Spleen (tissue), 11 donors: ENCODE measurements around the gene SLC25A15. TPM values are rescaled to one million over a fixed set of nuclear protein-coding genes. Genes with fewer than 3 reads are reported as not detected.
"Not testable (repeated sequence)": the region's sequence is repeated elsewhere in the genome, so short reads cannot be mapped to it uniquely, and the experiment has no call there.

ENCODE experiments used
- DNase-seq: peaks from one replicate; pipeline ENCODE4 v3.0.0-alpha.2; 2020
- H3K27ac ChIP-seq, 8 donors: fragments of 200-600 bp; sonication (generic) in 7 of 8; 1 replicate in 4 of 8; 2 replicates in 4 of 8; pipeline versions ENCODE4 v1.5.0 to v1.8.0; 2016 to 2021; ENCODE audit warnings: inconsistent platforms in 4 of 8, mild to moderate bottlenecking in 4 of 8, moderate library complexity in 1 of 8
- H3K27me3 ChIP-seq, 7 donors: fragments of 200-600 bp; sonication (generic) in 6 of 7; replicated peaks in 1 of 7; 1 replicate in 4 of 7; 2 replicates in 3 of 7; pipeline versions ENCODE4 v1.5.0 to v1.8.0; 2016 to 2021; ENCODE audit warnings: inconsistent platforms in 3 of 7, mild to moderate bottlenecking in 1 of 7
- H3K36me3 ChIP-seq, 6 donors: fragments of 200-600 bp; sonication (generic) in 5 of 6; 1 replicate in 4 of 6; 2 replicates in 2 of 6; pipeline versions ENCODE4 v1.5.0 to v1.8.0; 2016 to 2021; ENCODE audit warnings: inconsistent platforms in 2 of 6
- H3K4me1 ChIP-seq, 6 donors: fragments of 200-600 bp; sonication (generic) in 5 of 6; 1 replicate in 3 of 6; 2 replicates in 3 of 6; pipeline versions ENCODE4 v1.5.0 to v1.8.0; 2016 to 2021; ENCODE audit warnings: inconsistent platforms in 3 of 6
- H3K4me3 ChIP-seq, 8 donors: fragments of 200-600 bp; sonication (generic) in 7 of 8; 1 replicate in 4 of 8; 2 replicates in 4 of 8; pipeline versions ENCODE4 v1.5.0 to v1.8.0; 2016 to 2021; ENCODE audit warnings: inconsistent platforms in 4 of 8, mild to moderate bottlenecking in 4 of 8, moderate library complexity in 2 of 8
- H3K9me3 ChIP-seq, 8 donors: fragments of 200-600 bp; sonication (generic) in 7 of 8; 1 replicate in 4 of 8; 2 replicates in 4 of 8; pipeline versions ENCODE4 v1.5.0 to v1.8.0; 2016 to 2021; ENCODE audit warnings: inconsistent platforms in 4 of 8
- POLR2A ChIP-seq, 3 donors: fragments of 450-650 bp; IDR thresholded peaks; one replicate each; pipeline ENCODE4 v1.5.1; 2017; ENCODE audit warnings: antibody characterized with exemption in 3 of 3, mild to moderate bottlenecking in 1 of 3
- POLR2AphosphoS5 ChIP-seq, 3 donors: sonication (generic); formaldehyde crosslinking; IDR thresholded peaks; one replicate each; pipeline ENCODE4 v1.5.1; 2017; ENCODE audit warnings: antibody characterized with exemption in 3 of 3
- WGBS, 5 donors: extraction: QIAGEN DNeasy Blood & Tissue Kit in 3 of 5; methylation state at CpG; one replicate each; pipeline versions ENCODE4 v1.1.5 to v1.1.7; 2013 to 2018; 5-methylcytosine and 5-hydroxymethylcytosine counted together
- intact Hi-C: fragments of 100-400 bp; cut with DNase I; formaldehyde crosslinking; loops from one replicate; pipeline ENCODE4 v1.15.0; 2023; ENCODE audit warnings: low total_unique reads
- polyA plus RNA-seq, 3 donors: library from polyadenylated mRNA; stranded (reverse); fragments of 200-250 nt; gene quantifications; one replicate each; pipeline ENCODE4 v1.2.1, GENCODE V29; 2013
- total RNA-seq, 7 donors: library from RNA; depleted of rRNA in 3 of 7; stranded (reverse); fragments of >200 nt in 3 of 7; fragmentation: NEBNext Ultra II Directional in 4 of 7; extraction: Animal tissue kit (Norgen Biotek cat#: 25700) in 4 of 7; gene quantifications; one replicate each; pipeline versions ENCODE4 v1.1.0 to v1.2.1, GENCODE V29; 2016 to 2021
- TF ChIP-seq, protein P1 (sequence below), 11 experiments: fragments of 200-600 bp in 7 of 11; fragments of 450-650 bp in 4 of 11; sonication (generic) in 4 of 11; IDR thresholded peaks in 8 of 11; conservative IDR thresholded peaks in 3 of 11; 1 replicate in 7 of 11; 2 replicates in 4 of 11; pipeline versions ENCODE4 v1.4.0 to v1.8.0; 2016 to 2021; ENCODE audit warnings: antibody characterized with exemption in 11 of 11, inconsistent platforms in 4 of 11, mild to moderate bottlenecking in 1 of 11
- donor health status: healthy with polysubstance abuse.
- donor health status: DM: no; HTN: no; CAD: no; lungs with moderate emphysema.
- donor health status: DM: no; HTN: no; CAD: no.
- donor health status: Bipolar disorder and iron deficiency.
- donor health status: healthy.
- donor health status: DM: no; HTN: no; CAD: no.
- donor health status: DM: yes; HTN: yes; CAD: no.

Gene SLC25A15
- total and polyA plus RNA-seq, 10 donors: 0.96 to 6.2 (median 4.2) TPM

GRCh38 chr13:40780822-40781401 lies 8.5 kb upstream of the SLC25A15 start:
- H3K4me1 ChIP-seq: peaks cover 4 to 29% (median 19%) of the 10 kb centered on the region in 6 donors
- TF ChIP-seq, protein P1, sequence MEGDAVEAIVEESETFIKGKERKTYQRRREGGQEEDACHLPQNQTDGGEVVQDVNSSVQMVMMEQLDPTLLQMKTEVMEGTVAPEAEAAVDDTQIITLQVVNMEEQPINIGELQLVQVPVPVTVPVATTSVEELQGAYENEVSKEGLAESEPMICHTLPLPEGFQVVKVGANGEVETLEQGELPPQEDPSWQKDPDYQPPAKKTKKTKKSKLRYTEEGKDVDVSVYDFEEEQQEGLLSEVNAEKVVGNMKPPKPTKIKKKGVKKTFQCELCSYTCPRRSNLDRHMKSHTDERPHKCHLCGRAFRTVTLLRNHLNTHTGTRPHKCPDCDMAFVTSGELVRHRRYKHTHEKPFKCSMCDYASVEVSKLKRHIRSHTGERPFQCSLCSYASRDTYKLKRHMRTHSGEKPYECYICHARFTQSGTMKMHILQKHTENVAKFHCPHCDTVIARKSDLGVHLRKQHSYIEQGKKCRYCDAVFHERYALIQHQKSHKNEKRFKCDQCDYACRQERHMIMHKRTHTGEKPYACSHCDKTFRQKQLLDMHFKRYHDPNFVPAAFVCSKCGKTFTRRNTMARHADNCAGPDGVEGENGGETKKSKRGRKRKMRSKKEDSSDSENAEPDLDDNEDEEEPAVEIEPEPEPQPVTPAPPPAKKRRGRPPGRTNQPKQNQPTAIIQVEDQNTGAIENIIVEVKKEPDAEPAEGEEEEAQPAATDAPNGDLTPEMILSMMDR (IDR thresholded peaks at IDR 0.05 in 8 of 11, conservative IDR thresholded peaks at IDR 0.05 in 3 of 11): no peak
- TF ChIP-seq POLR2A (IDR thresholded peaks at IDR 0.05) (no peak), POLR2AphosphoS5 (IDR thresholded peaks at IDR 0.05) (no peak)
- H3K27me3 ChIP-seq: no peaks in the 10 kb centered on the region
- no peaks in the 10 kb centered on the region for H3K9me3 ChIP-seq
- no peaks in the 10 kb centered on the region for H3K36me3 ChIP-seq
- no peak for DNase-seq
- intact Hi-C loops: no loop called here
- H3K4me3 ChIP-seq: no peak overlapping the region
- H3K27ac ChIP-seq: no peak overlapping the region
- 73 to 84% (median 82%) methylated on average over 13 to 14 of the region's 14 CpGs for WGBS, 5 donors

DNA sequence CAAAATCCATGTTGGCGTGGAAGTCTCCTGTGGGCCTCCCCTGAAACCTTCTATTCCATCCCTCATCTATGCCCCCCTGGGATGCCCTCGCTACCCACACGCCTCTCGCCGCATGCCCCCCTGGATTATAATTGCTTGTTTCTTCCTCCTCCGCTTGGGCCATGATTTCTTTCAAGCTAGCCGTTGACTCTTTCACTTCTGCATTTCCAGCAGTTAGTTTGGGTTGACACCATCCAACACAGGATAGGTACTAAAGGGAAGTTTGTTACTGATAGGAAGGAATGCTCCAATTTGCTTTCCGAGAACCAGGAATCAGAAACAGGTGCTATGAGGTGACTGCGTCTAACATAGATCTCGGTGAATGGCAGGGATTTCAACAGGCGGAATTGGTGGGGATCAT lies 7.7 kb upstream of the SLC25A15 start:
- no peaks in the 10 kb centered on the region for H3K27me3 ChIP-seq
- H3K4me1 ChIP-seq: peaks cover 0 to 21% (median 14%) of the 10 kb centered on the region in 6 donors
- intact Hi-C loops: no loop called here
- DNase-seq: no peak
- no peaks in the 10 kb centered on the region for H3K9me3 ChIP-seq
- H3K27ac ChIP-seq: no peak overlapping the region
- WGBS, 5 donors: 61 to 71% (median 64%) methylated on average over 11 of the region's 11 CpGs
- H3K36me3 ChIP-seq: no peaks in the 10 kb centered on the region
- H3K4me3 ChIP-seq: no peak overlapping the region
- no peak for TF ChIP-seq POLR2A (IDR thresholded peaks at IDR 0.05)
- TF ChIP-seq POLR2AphosphoS5 (IDR thresholded peaks at IDR 0.05): no peak
- TF ChIP-seq, protein P1 (IDR thresholded peaks at IDR 0.05 in 8 of 11, conservative IDR thresholded peaks at IDR 0.05 in 3 of 11): no peak

DNA sequence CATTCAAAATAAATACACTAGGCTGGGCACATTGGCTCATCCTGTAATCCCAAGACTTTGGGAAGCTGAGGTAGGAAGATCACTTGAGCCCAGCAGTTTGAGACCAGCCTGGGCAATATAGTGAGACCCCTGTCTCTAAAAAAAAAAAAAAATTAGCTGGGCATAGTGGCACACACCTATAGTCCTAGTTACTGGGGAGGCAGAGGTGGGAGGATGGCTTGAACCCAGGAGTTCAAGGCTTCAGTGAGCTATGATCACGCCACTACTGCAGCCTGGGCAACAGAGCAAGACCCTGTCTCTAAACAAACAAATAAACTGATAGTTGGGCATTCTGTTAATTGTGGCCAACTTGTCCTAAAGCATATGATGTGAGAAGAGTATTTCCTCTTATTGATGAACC lies 6.4 kb upstream of the SLC25A15 start:
- WGBS, 5 donors: 78 to 95% (median 93%) methylated on average over 1 of the region's 1 CpG
- H3K36me3 ChIP-seq, H3K27me3 ChIP-seq, H3K9me3 ChIP-seq, H3K4me1 ChIP-seq, H3K4me3 ChIP-seq, intact Hi-C loops, DNase-seq, H3K27ac ChIP-seq: not testable (repeated sequence)

DNA sequence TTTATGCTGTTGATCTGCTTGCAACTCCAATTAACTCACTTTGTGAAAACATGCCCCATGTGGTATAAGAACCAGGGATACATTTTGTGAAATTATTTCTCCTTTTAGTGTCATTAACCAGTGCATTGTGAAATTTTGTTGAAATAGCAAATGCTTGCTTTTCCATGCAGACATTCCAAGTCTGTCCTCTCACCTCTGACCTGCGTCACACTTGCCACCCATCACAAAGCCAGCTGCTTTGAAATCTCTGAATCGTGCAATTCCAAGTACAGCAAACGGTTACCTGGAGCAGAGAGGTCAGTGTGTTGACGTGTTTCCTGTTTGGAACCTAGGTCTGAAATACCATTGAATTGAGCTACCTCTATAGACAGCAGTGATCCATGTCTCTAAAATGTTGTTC lies 4.9 kb upstream of the SLC25A15 start:
- 78 to 90% (median 84%) methylated on average over 4 of the region's 4 CpGs for WGBS, 5 donors
- Histone ChIP-seq H3K27me3 (no peaks in the 10 kb centered on the region), H3K4me3 (no peak overlapping the region), H3K36me3 (no peaks in the 10 kb centered on the region), H3K27ac (no peak overlapping the region), H3K4me1 (peaks cover 0 to 17% (median 9%) of the 10 kb centered on the region in 6 donors), H3K9me3 (no peaks in the 10 kb centered on the region)
- TF ChIP-seq, protein P1 (IDR thresholded peaks at IDR 0.05 in 8 of 11, conservative IDR thresholded peaks at IDR 0.05 in 3 of 11): no peak
- TF ChIP-seq POLR2AphosphoS5 (IDR thresholded peaks at IDR 0.05) (no peak), POLR2A (IDR thresholded peaks at IDR 0.05) (no peak)
- DNase-seq: no peak
- intact Hi-C loops: no loop called here
